ENCODE measurements around the gene PRKCH. TPM values are rescaled to one million over a fixed set of nuclear protein-coding genes. Genes with fewer than 3 reads are reported as not detected.
"Not testable (repeated sequence)": the region's sequence is repeated elsewhere in the genome, so short reads cannot be mapped to it uniquely, and the experiment has no call there.

PRKCH gene
- total RNA-seq, 1 experiment from 2014 or later = 49.5 TPM

DNA sequence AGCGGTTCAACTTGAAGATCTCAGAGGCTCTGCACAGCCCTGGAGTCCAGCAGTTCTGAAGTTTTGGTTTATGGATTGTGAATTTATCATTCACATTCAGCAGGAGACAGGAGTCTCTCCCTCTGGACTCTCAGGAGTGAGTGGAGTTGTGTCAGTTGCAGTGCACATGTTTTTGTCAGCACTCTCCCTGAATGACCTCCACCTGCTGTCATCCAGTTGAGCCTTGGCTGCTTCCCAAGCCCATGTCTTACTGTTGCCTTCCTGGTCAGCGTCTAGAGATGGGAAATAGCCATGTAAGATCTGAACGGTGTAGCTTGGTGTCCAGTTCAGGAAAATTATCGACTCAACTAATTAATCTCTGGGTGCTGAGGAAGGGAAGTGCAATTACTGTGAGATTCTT is 133.2 kb downstream of the PRKCH start:
- DNase-seq (ENCODE audit: low spot score) = no peak

DNA sequence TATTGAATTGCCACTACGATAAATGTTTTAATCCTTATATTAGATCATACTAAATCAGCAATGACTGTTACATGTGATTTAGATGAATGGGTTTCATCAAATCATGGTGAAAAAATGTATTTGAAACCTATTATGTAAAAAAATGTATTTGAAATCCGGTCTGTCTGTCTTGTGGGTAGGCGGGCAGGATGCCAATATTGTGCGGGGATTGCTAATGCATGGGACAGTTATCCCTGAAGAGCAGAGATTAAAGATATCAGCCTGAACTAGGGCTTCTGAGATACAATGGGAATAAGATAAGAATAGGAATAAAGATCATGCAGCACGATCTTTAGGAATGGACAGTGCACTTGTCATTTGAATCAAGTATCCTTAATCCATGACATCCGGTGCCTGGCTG is 134.0 kb downstream of the PRKCH start:
- no peak for DNase-seq (ENCODE audit: low spot score)

DNA sequence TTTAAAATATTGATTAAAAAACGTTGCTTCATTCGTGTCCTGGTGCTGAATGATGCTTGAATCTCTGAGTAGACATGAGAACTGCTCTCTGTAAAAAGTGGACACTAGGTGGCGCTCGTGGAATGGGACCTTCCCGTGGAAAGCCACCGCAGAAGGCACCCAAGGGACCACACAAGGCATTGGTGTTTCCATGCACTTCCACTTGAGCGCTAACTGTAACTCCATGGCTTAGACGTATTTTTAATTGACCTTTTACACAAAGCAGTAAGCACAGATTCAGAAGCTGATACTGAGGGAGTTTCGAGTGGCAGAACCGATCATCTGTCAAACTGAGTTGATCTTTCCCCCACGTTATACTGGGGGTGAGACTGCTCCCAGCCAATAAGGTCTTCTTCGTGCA is 135.3 kb downstream of the PRKCH start:
- DNase-seq (ENCODE audit: low spot score) = peak; percentile 79

GRCh38 chr14:61458766-61459165 is 137.4 kb downstream of the PRKCH start:
- no peak for DNase-seq (ENCODE audit: low spot score)

DNA sequence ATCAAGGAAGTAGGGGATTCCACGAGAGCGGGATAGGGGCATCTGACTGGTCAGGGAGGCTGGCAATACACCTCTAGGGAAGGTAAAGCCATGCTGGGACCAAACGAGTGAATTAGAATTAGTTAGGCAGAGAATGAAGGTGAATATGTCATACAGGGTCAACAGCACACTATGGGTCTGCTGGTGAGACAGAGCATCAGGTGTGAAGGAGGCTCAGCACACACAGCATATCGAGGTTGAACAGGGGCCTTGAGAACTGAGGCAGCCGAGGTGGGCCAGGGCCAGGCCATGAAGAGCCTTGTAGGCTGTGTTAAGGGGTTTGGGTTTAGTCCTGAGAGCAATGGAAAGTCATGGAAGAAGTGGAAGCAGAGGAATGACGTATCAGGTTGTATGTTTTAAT is 137.8 kb downstream of the PRKCH start:
- DNase-seq (ENCODE audit: low spot score) = no peak

DNA sequence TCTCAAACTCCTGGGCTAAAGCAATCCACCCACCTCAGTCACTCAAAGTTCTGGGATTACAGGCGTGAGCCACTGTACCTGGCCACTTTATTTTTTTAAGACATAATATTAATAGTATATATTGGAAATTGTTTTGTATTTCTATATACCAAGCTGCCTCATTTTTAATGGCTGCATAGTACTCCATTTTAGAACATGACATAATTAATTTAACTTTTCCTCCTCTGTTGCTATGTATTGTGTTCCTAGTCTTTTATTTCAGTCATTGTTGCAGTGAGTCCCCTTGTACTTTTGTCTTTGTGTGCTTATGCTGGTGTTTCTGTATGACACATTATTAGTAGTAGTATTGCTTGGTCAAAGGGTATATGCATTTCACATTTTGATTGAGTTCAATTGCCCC is 138.7 kb downstream of the PRKCH start:
- DNase-seq (ENCODE audit: low spot score) = no peak

GRCh38 chr14:61460718-61461611 is 139.6 kb downstream of the PRKCH start:
- no peak for DNase-seq (ENCODE audit: low spot score)

DNA sequence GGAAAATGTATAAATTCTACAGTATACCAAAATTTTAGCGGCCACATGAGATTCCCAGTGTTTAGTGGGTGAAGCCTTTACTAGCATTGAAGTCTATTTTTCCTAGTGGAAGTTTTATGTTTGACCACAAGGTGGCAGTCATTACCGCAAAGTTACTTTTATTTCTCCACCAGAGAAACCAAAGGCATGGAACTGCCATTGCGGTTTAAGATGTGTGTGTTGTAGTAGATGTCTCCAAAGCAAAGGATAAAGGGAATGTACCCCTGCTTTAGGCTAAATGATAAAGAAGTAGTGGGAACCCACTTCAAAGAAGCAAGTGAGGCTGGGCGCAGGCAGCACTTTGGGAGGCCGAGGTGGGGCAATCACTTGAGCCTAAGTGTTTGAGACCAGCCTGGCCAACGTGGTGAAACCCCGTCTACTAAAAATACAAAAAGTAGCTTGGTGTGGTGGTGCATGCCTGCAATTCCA is 140.5 kb downstream of the PRKCH start:
- peak; percentile 77 for DNase-seq (ENCODE audit: low spot score)

DNA sequence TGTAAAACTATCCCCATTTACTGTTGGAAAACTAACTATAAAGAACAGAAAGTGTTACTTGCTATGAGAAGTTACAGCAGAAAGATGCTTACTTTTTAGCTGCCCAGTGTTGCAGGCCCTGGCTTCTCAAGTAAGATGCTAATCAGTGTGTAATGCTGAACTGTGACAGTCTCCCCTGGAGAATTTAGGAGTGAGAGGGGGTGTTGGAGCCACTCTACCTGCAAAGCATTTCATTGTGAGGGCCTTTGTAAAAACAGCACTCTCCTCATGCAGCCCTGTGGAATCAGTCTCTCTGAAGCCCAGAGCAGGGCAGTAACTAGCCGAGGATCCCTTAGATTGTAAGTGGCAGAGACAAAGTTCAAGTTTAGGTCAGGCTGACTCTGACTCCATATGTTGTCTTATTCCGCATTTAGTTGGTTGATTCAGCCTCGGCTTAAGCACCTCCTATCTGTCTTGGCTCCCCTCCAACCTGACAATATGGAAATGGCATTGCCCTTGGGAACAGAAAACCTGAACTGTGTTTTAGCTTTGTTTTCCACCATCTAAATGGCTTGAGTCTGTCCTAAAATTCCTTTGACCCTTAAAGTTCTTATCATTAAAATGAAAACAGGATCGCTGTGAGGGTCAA is 141.3 kb downstream of the PRKCH start:
- DNase-seq (ENCODE audit: low spot score) = no peak

DNA sequence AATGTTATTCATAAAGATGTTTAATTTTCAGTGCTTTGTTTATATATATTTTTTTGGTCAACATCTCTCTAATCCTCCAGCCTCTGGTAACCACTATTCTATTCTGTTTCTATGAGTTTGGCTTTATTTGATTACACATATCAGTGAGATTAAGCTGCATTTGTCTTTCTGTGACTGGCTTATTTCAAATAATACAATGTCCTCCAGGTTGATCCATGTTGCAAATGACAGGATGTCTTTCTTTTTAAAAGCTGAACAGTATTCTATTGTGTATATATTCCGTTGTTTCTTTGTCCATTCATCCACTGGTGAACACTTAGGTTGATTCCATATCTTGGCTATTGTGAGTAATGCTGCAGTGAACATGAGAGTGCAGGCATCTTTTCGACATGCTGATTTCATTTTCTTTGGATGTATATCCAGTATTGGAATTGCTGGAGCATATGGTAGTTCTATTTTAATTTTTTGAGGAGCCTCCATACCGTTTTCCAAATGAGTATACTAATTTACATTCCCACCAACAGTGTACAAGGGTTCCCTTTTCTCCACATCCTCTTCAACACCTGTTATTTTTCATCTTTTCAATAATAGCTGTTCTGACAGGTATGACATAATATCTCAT is 142.4 kb downstream of the PRKCH start:
- no peak for DNase-seq (ENCODE audit: low spot score)

DNA sequence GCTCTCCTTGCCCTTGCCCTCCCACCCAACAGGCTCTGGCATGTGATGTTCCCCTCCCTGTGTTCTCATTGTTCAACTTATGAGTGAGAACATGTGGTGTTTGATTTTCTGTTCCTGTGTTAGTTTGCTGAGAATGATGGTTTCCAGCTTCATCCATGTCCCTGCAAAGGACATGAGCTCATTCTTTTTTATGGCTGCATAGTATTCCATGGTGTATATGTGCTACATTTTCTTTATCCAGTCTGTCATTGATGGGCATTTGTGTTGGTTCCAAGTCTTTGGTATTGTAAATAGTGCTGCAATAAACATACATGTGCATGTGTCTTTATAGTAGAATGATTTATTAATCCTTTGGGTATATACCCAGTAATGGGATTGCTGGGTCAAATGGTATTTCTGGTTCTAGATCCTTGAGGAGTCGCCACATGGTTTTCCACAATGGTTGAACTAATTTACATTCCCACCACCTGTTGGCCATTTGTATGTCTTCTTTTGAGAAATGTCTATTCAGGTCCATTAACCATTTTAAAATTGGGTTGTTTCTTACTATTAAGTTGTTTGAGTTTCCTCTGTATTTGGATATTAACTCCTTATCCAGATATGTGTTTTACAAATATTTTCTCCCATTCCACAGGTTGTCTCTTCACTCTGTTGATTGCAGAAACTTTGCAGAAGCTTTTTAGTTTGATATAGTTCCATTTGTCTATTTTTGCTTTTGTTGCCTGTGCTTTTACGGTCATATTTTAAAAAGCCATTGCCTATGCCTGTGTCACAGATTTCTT is 143.4 kb downstream of the PRKCH start:
- DNase-seq (ENCODE audit: low spot score) = not testable (repeated sequence)

- no peak for DNase-seq (ENCODE audit: low spot score)
Observed at GRCh38 chr14:61466249-61466904, 145.0 kb downstream of the PRKCH start.

DNA sequence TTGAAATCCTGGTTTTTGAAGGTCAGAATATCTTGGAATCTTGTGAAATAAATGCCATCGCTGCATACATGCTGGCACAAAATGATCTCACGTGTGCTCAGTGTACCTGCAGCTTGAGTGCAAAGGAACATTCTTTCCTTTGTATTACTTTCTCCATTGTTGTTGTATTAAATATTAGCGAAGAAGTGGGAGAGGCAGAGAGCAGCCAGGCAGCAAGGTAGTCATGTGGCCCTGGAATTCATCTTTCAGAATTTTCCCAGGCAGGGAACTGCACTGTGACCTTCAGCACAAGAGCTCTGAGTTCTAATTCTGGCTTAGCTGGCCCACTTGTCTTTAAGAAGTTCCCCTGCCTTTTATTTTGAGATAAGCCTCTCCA is 145.5 kb downstream of the PRKCH start:
- DNase-seq (ENCODE audit: low spot score) = no peak

GRCh38 chr14:61467296-61467695 is 145.9 kb downstream of the PRKCH start:
- no peak for DNase-seq (ENCODE audit: low spot score)

GRCh38 chr14:61468063-61468825 is 146.9 kb downstream of the PRKCH start:
- no peak for DNase-seq (ENCODE audit: low spot score)

GRCh38 chr14:61469781-61470180 is 148.4 kb downstream of the PRKCH start:
- DNase-seq (ENCODE audit: low spot score) = no peak

GRCh38 chr14:61470261-61470960 is 149.0 kb downstream of the PRKCH start:
- DNase-seq (ENCODE audit: low spot score) = no peak

DNA sequence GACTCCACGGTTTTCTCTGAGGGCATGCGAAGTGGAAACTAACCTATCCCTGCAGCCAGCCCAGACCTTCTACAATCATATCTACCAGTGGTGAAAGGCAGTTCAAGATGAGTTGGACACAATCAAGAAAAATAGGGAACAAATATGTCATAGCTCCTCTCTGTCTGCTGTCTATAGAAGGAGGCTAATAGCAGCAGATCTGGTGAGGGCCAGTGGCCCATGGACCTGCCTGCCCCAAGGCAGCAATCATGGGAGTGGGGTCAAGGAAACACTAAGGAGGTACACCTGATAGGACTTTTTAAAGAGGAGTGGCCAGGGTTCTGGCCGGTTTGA is 149.5 kb downstream of the PRKCH start:
- DNase-seq (ENCODE audit: low spot score) = no peak

GRCh38 chr14:61471297-61472005 is 150.1 kb downstream of the PRKCH start:
- no peak for DNase-seq (ENCODE audit: low spot score)

All from HT-29 (cell line).